Activated naive CD4-positive, alpha-beta T cell treated with anti-CD3 and anti-CD28 coated beads, Interleukin-2, amount 10 ng/mL, durations not matched to agents 7 days and 5 days (primary cell): ENCODE data around the gene KY.

Experiments
- CTCF ChIA-PET: fragments of 350-600 bp; sonication (Branson Sonifier 250); formaldehyde crosslinking; loops from one replicate; lab custom pipeline; 2021; ENCODE audit warnings: antibody characterized with exemption; lab: Charles Lee
- DNase-seq: peaks from one replicate; pipeline ENCODE4 v3.0.0-alpha.2; 2020
- H3K27ac Mint-ChIP-seq: one replicate; pipeline ENCODE4 v1.8.0; 2021; ENCODE audit warnings: mild to moderate bottlenecking, moderate library complexity, mixed read lengths
- H3K27me3 Mint-ChIP-seq: one replicate; pipeline ENCODE4 v1.8.0; 2021; ENCODE audit warnings: mild to moderate bottlenecking, mixed read lengths
- H3K36me3 Mint-ChIP-seq: one replicate; pipeline ENCODE4 v1.8.0; 2021; ENCODE audit warnings: mixed read lengths
- H3K4me1 Mint-ChIP-seq: one replicate; pipeline ENCODE4 v1.8.0; 2021; ENCODE audit warnings: mixed read lengths
- H3K4me3 Mint-ChIP-seq: one replicate; pipeline ENCODE4 v1.8.0; 2021; ENCODE audit warnings: mild to moderate bottlenecking, moderate library complexity, mixed read lengths
- H3K9me3 Mint-ChIP-seq: one replicate; pipeline ENCODE4 v1.8.0; 2021; ENCODE audit warnings: mixed read lengths

The KY gene, protein sequence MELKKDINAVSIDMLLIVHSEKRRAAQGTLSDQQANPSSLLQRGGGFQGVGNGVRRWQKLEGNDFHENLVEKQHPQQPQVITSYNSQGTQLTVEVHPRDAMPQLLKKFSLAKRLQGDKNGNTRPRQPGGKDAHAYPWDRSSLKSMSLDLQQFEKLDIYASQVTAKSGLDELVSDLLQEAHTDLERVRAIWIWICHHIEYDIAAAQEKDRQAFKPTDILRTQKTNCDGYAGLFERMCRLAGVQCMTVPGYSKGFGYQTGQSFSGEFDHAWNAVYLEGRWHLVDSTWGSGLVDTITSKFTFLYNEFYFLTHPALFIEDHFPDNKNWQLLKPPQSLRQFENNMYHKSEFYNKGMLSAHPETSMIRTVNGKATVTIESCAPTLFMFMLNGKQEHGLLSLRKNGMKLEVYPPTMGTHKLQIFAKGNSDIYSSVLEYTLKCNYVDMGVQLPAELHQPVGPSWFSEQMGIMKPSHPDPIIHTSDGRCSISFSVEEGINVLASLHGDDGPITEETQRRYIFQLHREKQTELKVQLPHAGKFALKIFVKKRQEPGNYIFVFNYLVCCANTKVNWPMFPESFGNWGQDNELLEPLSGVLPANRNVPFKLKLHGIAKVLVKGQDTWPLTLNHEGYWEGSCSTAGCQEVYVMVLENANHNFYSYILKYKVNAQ

DNA sequence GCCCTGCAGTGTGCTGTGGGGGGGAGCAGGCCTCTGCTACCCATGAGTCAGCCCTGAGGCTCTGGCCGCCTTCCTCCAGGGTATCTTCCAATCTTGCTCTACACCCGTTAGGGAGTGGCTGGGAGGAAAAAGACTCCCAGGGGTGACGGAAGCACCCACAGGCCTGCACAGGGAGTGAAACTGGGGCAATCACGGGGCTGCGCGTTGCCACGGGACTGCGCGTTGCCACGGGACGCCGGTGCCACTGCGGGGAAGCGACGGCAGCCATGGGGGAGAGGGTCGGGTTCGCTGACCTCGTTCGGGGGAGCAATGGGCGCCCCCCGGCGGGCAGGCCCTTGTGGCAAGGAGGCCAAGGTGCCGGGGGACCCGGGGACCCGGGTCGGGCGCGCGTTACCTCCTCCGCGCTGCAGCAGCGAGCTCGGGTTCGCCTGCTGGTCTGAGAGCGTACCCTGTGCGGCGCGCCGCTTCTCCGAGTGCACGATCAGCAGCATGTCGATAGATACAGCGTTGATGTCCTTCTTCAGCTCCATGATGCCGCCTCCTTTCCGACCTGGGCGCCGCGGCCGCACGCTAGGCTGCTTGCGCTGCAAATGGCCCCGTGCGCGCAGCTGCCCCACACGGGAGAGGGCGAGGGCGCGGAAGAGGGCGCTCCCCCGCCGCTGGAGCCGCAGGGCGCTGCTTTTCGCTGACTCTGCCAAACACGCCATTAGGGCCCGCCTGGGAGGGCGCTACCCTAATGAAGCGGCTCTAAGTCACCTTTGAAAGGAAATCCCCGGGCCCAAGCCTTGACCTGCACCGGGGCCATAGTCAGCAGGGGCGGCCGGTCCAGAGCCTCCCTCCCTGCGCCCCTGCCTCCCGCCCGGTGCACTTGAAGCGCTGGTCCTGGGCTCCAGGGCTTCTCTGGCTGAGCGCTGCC is at the start of gene KY:
KY (minus strand) TSS at position 592 of the 916 bp plus-strand sequence; CDS start at position 530, 62 bp downstream.
- Mint-ChIP-seq H3K4me3 (no peak within 1 kb of the TSS), H3K27ac (no peak within 1 kb of the TSS), H3K9me3 (no peaks in the 10 kb centered on the region), H3K27me3 (peaks cover 65% of the 10 kb centered on the region), H3K4me1 (peaks cover 2% of the 10 kb centered on the region), H3K36me3 (no peaks in the 10 kb centered on the region)
- DNase-seq, result no peak
- CTCF ChIA-PET, result no interaction called here

DNA sequence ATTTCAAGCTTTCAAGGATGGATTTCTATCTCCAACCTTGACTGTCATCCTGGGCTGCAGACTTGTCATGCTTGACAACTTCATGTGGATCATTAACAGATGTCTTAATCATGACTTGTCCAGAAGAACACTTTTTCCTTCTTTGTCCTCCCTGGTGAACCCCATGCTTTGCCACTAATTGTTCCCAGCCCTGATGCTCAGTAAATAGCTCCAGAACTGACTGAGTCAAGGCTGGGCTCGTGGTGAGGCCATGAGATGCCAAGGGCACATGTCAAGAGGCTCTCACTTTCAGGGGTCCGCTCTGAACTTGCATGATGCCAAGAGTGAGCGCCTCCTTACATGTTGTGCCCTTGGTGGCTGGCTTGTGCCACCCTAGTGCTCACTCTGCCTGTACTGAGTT is 48.9 kb upstream of the KY start:
- CTCF ChIA-PET, result no interaction called here
- Mint-ChIP-seq H3K9me3 (no peaks in the 10 kb centered on the region), H3K4me3 (no peak overlapping the region), H3K36me3 (no peaks in the 10 kb centered on the region), H3K27ac (no peak overlapping the region), H3K4me1 (no peaks in the 10 kb centered on the region), H3K27me3 (peaks cover 4% of the 10 kb centered on the region)
- DNase-seq, result no peak

DNA sequence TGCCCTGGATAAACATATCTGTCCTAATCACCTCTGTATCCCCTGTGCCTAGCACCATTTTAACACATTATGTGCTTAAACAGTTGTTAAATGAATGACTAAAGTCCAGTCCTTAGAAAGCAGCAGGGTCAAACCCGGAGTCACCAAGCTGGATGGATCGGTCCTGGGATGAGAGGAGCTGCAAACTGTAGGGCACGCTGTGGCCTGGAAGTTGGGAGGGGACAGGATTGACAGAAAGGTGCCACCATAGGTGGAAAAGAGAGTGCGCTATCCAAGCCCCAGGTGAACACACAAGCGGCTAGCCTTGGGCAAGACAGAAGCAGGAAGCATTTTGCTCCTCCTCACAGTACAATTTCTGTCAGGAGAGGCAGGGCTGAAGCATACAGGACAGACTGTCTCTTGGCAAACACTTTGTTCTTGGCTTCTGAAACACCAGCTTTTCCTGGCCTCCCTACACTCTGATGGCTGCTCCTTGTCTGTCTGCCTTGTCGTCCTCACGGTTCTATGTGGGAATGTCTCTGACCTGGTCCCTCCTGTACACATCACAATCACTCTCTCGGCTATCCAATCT is 48.4 kb upstream of the KY start:
- no peak overlapping the region for H3K4me3 Mint-ChIP-seq
- CTCF ChIA-PET, result no interaction called here
- no peak for DNase-seq
- H3K9me3 Mint-ChIP-seq, result no peaks in the 10 kb centered on the region
- no peaks in the 10 kb centered on the region for H3K4me1 Mint-ChIP-seq
- H3K27ac Mint-ChIP-seq, result no peak overlapping the region
- no peaks in the 10 kb centered on the region for H3K36me3 Mint-ChIP-seq
- H3K27me3 Mint-ChIP-seq, result no peaks in the 10 kb centered on the region

DNA sequence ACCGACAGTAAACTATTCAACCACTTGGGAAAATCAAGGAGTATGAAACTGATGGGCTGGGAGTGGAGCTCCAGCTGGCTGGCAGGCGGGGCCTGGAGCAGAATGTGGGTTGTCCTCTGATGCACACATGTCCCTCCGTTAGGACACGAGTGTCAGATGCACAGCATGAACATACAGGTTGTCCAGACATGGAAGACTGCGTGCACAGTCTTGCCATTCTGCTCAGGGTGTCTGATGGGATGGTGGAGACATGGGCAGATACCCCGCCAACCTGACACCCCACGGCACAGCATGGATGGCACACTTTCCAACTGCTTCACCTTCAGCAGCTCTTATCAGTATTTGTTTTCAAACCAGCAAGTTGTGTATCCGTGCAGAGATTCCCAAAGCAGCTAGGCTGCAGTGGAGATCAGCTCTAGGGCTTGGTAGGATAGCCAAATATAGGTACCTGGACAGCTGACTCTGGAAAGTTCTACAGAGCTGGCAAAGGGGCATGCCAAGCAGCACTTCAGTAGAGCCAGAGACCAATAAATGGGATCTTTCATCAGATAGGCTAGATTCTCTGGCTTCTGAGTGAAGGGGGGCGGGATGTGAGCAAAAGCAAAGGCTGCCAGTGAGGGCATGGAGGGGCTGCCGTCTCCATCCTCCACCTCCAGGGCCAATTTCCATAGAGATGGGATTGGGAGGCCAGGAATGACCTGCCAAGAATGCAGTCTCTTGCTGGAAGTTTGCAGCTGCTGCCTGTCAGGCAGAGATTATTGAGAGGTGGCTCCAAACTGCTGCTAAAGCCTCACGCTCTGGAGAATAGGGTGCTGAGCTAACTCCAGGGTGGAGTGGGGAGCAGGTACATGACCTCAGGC is 47.2 kb upstream of the KY start:
- H3K4me3 Mint-ChIP-seq, result no peak overlapping the region
- H3K27ac Mint-ChIP-seq, result no peak overlapping the region
- no peaks in the 10 kb centered on the region for H3K27me3 Mint-ChIP-seq
- H3K36me3 Mint-ChIP-seq, result no peaks in the 10 kb centered on the region
- no peak for DNase-seq
- no peaks in the 10 kb centered on the region for H3K4me1 Mint-ChIP-seq
- CTCF ChIA-PET, result no interaction called here
- H3K9me3 Mint-ChIP-seq, result no peaks in the 10 kb centered on the region

DNA sequence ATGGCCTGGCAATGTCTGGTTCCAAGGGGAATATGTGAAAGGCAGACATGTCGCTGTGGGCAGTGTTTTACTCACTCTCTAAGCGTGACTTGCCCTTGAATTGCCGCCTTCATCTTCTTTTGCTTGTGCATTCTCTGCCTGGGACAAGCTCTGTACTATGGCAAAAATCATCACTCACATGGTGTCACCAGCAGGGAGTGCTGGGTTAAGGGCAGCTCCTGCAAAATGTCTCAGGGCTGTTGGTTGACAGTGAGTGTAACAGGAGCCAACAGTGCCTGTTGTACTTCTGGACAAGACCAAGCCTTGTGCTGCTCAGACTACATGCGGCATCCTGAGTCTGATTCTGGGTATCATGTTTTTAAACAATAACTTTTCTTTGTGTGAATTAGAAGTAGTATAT is 45.3 kb upstream of the KY start:
- Mint-ChIP-seq H3K27ac (no peak overlapping the region), H3K36me3 (no peaks in the 10 kb centered on the region), H3K9me3 (no peaks in the 10 kb centered on the region), H3K27me3 (no peaks in the 10 kb centered on the region), H3K4me3 (no peak overlapping the region), H3K4me1 (no peaks in the 10 kb centered on the region)
- no peak for DNase-seq
- CTCF ChIA-PET, result no interaction called here

DNA sequence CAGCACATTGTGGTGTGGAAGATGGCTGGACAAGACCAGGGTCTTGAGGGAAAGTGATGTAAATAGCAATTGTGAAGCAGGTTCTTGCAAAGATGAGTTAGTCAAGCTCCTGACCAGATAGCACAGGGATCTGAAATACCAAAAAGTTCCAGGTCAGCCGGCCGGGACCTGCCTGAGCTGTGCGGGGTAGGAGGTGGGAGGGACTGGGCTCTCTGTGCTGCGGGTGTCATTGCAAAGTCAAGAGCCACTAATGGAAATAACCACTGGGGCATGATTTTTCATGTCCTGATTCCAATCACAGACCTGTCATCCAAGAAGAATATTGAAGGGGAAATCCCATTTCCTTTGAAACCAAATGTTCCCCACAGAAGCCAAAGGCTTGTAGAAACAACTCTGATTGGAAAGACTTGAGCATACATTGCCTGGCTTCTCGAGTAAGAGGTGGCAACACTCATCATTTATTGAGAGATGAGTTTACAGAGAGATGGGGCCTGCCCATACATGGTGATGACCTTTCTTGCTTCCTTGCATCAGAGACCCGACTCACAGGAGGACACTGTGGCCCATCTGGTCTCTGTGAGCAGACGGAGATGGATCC is 44.2 kb upstream of the KY start:
- CTCF ChIA-PET, result no interaction called here
- Mint-ChIP-seq H3K4me1 (no peaks in the 10 kb centered on the region), H3K4me3 (no peak overlapping the region), H3K27me3 (no peaks in the 10 kb centered on the region), H3K9me3 (no peaks in the 10 kb centered on the region), H3K36me3 (no peaks in the 10 kb centered on the region), H3K27ac (no peak overlapping the region)
- no peak for DNase-seq

DNA sequence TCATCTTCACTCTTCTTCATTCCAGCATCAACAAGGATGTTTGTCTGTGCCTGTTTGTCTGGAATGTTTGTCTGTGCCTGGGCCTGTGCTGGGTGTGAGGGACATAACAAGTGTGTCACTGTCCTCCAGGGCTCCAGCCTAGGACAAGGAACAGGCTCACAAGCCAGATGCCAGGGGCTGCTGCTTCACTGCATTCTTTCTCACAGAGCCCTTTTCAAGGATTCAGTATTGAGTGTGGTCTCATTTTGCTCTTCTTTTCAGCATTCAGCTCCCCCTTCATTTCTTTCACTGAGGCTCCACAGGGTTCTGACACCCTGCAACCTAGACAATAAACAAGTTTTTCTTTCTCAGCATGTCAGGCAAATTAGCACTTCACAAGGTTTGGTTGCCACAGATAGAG is 43.6 kb upstream of the KY start:
- H3K4me1 Mint-ChIP-seq, result no peaks in the 10 kb centered on the region
- no peaks in the 10 kb centered on the region for H3K36me3 Mint-ChIP-seq
- H3K27me3 Mint-ChIP-seq, result no peaks in the 10 kb centered on the region
- H3K9me3 Mint-ChIP-seq, result no peaks in the 10 kb centered on the region
- no peak overlapping the region for H3K4me3 Mint-ChIP-seq
- no peak overlapping the region for H3K27ac Mint-ChIP-seq
- CTCF ChIA-PET, result no interaction called here
- no peak for DNase-seq

DNA sequence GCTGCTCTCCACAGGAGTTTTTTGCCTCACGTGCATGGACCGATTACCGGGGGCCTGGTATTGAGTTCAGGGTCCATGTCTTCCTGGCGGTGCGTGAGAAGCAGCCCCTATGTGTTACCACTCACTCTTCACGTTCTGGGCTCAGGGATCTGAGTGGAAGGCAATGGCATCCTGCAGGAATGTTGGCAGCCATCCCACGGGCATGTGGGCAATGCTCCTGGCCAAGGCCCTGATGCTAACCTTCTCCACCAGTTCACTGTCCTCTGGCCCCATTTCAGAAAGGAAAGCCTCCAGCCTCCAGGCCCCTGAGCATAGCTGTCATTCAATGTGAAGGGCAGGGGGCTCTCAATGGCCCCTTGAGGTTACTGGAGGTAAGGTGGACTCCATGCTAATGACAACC is 43.0 kb upstream of the KY start:
- Mint-ChIP-seq H3K4me3 (no peak overlapping the region), H3K9me3 (no peaks in the 10 kb centered on the region), H3K27ac (no peak overlapping the region), H3K4me1 (no peaks in the 10 kb centered on the region), H3K27me3 (peaks cover 4% of the 10 kb centered on the region), H3K36me3 (no peaks in the 10 kb centered on the region)
- CTCF ChIA-PET, result no interaction called here
- DNase-seq, result no peak

DNA sequence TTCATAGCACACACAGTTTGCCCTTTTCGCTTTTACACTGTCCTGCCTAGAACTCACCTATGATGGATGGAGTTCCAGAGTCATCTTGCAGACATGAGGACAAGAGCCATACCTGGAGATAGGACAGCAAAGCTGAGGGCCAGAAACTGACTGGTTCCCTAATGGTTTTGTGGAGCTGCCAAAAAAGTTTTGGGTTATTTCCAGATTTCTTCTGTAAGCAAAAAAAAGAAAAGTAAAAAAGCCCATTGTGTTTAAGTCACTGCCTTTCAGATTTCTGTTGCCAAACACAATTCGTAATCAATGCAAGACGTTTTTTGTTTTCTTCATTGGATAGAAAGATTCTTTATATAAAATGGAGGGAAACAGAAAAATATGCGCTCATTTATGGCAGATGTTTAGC is 42.4 kb upstream of the KY start:
- peaks cover 6% of the 10 kb centered on the region for H3K27me3 Mint-ChIP-seq
- H3K9me3 Mint-ChIP-seq, result no peaks in the 10 kb centered on the region
- H3K36me3 Mint-ChIP-seq, result no peaks in the 10 kb centered on the region
- no peak overlapping the region for H3K4me3 Mint-ChIP-seq
- CTCF ChIA-PET, result no interaction called here
- no peaks in the 10 kb centered on the region for H3K4me1 Mint-ChIP-seq
- DNase-seq, result no peak
- H3K27ac Mint-ChIP-seq, result no peak overlapping the region

DNA sequence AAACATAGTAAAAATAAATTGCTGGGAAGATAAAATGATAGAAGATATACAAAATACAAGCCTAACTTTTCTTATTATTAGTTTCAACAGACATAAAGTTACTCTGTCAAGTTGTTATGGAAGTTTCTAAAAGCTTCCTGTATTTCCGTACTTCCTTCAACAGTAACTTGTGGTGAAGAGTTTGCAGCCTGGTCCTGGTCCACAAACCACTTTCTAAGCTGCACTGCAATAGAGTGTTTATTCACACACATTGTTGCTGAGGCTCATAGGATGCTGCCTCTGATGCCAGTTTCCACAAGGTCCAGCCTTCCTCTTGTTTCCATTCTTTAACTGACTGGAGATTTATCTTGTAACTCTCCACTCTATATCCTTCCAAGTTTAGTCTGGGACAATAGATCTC is 39.4 kb upstream of the KY start:
- Mint-ChIP-seq H3K27me3 (peaks cover 6% of the 10 kb centered on the region), H3K4me1 (no peaks in the 10 kb centered on the region), H3K36me3 (no peaks in the 10 kb centered on the region), H3K4me3 (no peak overlapping the region), H3K9me3 (no peaks in the 10 kb centered on the region), H3K27ac (no peak overlapping the region)
- CTCF ChIA-PET, result no interaction called here
- DNase-seq, result no peak

DNA sequence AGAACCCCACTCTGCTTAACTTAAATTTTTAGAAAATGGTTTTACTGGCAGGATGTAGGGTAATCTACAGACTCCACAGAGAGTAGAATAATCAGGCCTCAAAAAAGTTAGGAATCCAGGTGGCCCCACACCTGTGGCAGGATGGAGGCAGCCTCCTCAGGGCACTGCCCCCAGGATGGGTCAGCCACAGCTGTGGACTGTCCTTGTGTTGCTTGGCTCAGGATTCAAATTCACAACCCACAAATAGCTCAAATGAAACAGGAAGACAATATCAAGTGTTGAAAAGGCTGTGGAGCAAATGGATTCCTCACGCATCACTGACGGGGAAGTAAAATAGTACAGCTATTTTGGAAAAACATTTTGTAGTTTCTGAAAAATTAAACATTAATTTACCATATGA is 36.8 kb upstream of the KY start:
- Mint-ChIP-seq H3K27ac (no peak overlapping the region), H3K9me3 (no peaks in the 10 kb centered on the region), H3K4me3 (no peak overlapping the region), H3K27me3 (peaks cover 6% of the 10 kb centered on the region), H3K36me3 (no peaks in the 10 kb centered on the region), H3K4me1 (no peaks in the 10 kb centered on the region)
- CTCF ChIA-PET, result no interaction called here
- DNase-seq, result no peak

DNA sequence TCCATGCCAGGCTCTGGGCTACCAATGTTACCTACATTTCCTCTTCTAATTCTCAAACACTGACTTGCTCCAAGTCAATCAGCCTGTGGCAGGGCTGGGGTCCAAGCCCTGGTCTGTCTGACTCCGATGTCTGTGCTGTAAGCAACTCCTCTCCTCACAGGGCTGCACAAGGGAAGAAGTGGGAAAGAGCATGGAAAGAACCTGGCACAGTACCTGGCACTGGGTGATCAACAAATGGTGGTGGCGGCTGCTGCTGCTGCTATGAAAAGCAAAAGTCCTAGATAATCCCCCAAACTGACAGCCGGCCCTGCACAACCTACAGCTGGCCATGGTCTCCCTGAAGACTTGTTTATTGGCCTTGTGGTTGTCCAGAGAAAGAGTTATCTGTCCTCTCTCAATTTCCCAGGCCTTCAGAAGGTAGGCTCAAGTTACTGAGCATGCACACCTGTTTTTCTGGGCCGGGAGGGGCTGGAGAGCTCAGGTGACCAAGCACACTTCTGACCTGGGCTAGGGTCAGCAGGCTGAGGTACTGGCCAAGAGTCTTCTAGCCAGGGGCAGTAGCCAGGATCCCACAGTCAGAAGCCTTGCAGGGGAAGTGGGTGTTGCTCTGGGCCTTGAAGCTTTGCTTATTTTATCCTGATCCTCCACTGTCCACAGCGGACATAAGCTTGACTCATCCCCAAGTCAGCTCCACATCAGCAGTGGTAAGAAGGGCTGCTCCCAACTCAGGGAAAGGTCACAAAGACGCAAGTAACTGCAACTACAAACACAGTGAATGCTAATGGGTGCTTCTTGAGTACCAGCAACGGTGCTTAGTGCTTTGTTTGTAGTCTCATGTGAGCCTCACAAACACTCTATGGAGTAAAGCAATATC is 35.3 kb upstream of the KY start:
- peaks cover 6% of the 10 kb centered on the region for H3K27me3 Mint-ChIP-seq
- H3K9me3 Mint-ChIP-seq, result no peaks in the 10 kb centered on the region
- no peak overlapping the region for H3K27ac Mint-ChIP-seq
- no peaks in the 10 kb centered on the region for H3K4me1 Mint-ChIP-seq
- H3K36me3 Mint-ChIP-seq, result no peaks in the 10 kb centered on the region
- CTCF ChIA-PET, result no interaction called here
- no peak for DNase-seq
- no peak overlapping the region for H3K4me3 Mint-ChIP-seq
